Measurements from ENCODE around the gene PCDHGA10. TPM values are rescaled to one million over a fixed set of nuclear protein-coding genes. Genes with fewer than 3 reads are reported as not detected.
"Not testable (repeated sequence)": the region's sequence is repeated elsewhere in the genome, so short reads cannot be mapped to it uniquely, and the experiment has no call there.

Gene PCDHGA10
- total RNA-seq, 1 donor from 2014 or later = 5.1 TPM

DNA sequence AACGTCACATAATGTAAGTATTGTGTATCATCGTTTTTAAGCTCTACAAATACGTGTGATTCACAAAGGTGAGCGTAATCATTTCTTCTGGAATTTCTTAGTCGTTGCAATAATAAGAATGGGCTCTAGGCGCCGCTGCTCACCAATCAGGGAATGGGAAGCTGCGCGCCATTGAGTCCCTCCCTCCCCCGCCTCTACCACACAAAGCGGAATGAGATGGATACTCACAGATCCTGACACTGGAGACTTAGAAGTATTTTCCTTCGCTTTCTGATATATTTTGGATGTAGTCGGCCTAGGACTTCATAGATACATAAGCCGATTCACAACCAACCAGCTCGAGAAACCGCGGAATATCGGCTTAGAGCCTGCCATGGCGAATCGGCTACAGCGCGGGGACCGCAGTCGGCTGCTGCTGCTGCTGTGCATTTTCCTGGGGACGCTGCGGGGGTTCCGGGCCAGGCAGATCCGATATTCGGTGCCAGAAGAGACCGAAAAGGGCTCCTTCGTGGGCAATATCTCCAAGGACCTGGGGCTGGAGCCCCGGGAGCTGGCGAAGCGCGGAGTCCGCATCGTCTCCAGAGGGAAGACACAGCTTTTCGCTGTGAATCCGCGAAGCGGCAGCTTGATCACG lies 8.2 kb downstream of the PCDHGA10 start, which contains the start of gene PCDHGA11:
Gene PCDHGA11, plus strand, starts transcription at position 197 of the 634 bp plus-strand sequence. Its CDS starts 177 bp downstream, at position 374.
- peak; percentile 13 for DNase-seq (ENCODE audit: low read depth)

DNA sequence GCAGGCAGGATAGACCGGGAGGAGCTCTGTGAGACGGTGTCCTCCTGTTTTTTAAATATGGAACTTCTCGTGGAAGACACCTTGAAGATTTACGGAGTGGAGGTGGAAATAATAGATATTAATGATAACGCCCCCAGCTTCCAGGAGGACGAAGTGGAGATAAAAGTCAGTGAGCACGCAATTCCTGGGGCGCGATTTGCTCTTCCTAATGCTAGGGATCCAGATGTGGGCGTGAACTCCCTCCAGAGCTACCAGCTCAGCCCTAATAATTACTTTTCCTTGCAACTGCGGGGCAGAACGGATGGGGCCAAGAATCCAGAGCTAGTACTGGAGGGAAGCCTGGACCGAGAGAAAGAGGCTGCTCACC lies 8.7 kb downstream of the PCDHGA10 start:
- no peak for DNase-seq (ENCODE audit: low read depth)

DNA sequence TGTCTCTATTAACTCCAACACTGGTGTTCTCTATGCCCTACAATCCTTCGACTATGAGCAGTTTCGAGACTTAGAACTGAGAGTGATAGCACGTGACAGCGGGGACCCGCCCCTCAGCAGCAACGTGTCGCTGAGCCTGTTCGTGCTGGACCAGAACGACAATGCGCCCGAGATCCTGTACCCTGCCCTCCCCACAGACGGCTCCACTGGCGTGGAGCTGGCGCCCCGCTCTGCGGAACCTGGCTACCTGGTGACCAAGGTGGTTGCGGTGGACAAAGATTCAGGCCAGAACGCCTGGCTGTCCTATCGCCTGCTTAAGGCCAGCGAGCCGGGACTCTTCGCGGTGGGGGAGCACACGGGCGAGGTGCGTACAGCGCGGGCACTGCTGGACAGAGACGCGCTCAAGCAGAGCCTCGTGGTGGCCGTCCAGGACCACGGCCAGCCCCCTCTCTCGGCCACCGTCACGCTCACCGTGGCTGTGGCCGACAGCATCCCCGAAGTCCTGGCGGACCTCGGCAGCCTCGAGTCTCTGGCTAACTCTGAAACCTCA lies 10.0 kb downstream of the PCDHGA10 start:
- DNase-seq (ENCODE audit: low read depth) = no peak

DNA sequence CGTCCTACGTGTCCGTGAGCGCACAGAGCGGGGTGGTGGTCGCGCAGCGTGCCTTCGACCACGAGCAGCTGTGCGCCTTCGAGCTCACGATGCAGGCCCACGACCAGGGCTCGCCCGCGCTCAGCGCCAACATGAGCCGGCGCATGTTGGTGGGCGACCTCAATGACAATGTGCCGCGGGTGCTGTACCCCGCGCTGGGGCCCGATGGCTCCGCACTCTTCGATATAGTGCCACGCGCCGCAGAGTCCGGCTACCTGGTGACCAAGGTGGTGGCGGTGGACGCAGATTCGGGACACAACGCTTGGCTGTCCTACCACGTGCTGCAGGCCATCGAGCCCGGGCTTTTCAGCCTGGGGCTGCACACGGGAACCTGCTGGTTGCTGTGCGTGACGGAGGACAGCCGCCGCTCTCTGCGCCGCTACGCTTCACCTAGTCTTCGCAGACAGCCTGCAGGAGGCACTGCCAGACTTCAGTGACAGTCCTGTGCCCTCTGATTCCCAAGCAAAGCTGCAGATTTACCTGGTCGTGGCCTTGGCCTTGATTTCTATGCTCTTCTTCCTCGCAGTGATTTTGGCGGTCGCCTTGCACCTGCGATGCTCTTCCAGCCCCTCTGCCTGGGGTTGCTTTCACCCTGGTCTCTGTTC lies 15.1 kb downstream of the PCDHGA10 start:
- DNase-seq (ENCODE audit: low read depth) = no peak

DNA sequence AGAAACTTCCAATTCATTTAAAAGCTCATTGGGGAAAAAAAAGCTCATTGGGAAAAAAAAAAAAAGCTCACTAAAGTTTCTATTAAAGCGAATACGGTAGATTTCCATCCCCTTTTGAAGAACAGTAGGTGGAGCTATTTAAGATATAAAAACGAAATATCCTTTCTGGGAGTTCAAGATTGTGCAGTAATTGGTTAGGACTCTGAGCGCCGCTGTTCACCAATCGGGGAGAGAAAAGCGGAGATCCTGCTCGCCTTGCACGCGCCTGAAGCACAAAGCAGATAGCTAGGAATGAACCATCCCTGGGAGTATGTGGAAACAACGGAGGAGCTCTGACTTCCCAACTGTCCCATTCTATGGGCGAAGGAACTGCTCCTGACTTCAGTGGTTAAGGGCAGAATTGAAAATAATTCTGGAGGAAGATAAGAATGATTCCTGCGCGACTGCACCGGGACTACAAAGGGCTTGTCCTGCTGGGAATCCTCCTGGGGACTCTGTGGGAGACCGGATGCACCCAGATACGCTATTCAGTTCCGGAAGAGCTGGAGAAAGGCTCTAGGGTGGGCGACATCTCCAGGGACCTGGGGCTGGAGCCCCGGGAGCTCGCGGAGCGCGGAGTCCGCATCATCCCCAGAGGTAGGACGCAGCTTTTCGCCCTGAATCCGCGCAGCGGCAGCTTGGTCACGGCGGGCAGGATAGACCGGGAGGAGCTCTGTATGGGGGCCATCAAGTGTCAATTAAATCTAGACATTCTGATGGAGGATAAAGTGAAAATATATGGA lies 17.7 kb downstream of the PCDHGA10 start, which contains the start of gene PCDHGA12:
Gene PCDHGA12, plus strand, starts transcription at position 176 of the 782 bp plus-strand sequence. Its CDS starts 253 bp downstream, at position 429.
- DNase-seq (ENCODE audit: low read depth) = peak; percentile 45

DNA sequence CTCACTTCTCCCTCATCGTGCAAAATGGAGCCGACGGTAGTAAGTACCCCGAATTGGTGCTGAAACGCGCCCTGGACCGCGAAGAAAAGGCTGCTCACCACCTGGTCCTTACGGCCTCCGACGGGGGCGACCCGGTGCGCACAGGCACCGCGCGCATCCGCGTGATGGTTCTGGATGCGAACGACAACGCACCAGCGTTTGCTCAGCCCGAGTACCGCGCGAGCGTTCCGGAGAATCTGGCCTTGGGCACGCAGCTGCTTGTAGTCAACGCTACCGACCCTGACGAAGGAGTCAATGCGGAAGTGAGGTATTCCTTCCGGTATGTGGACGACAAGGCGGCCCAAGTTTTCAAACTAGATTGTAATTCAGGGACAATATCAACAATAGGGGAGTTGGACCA lies 18.5 kb downstream of the PCDHGA10 start:
- no peak for DNase-seq (ENCODE audit: low read depth)

DNA sequence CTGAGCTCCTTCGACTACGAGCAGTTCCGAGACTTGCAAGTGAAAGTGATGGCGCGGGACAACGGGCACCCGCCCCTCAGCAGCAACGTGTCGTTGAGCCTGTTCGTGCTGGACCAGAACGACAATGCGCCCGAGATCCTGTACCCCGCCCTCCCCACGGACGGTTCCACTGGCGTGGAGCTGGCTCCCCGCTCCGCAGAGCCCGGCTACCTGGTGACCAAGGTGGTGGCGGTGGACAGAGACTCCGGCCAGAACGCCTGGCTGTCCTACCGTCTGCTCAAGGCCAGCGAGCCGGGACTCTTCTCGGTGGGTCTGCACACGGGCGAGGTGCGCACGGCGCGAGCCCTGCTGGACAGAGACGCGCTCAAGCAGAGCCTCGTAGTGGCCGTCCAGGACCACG lies 19.5 kb downstream of the PCDHGA10 start:
- DNase-seq (ENCODE audit: low read depth) = not testable (repeated sequence)

DNA sequence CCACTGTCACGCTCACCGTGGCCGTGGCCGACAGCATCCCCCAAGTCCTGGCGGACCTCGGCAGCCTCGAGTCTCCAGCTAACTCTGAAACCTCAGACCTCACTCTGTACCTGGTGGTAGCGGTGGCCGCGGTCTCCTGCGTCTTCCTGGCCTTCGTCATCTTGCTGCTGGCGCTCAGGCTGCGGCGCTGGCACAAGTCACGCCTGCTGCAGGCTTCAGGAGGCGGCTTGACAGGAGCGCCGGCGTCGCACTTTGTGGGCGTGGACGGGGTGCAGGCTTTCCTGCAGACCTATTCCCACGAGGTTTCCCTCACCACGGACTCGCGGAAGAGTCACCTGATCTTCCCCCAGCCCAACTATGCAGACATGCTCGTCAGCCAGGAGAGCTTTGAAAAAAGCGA lies 19.9 kb downstream of the PCDHGA10 start:
- DNase-seq (ENCODE audit: low read depth) = not testable (repeated sequence)

DNA sequence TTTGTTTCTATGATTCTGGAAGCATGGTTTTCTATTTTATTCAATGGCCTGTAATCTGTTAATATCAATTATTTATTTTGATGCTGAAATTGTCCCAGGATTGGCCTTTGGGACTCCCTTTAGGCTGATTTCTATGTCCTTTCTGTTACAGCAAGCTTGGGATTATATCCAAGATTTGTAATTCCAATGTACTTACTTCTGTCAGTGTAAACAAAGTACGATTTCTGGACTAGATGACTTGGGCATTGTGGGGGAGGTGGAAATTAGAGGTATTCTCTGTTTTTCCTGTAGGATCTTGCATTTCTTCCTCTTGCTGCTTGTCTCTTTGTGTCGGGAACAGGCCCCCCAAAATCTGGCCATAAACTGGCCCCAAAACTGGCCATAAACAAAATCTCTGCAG lies 21.2 kb downstream of the PCDHGA10 start:
- DNase-seq (ENCODE audit: low read depth) = no peak

DNA sequence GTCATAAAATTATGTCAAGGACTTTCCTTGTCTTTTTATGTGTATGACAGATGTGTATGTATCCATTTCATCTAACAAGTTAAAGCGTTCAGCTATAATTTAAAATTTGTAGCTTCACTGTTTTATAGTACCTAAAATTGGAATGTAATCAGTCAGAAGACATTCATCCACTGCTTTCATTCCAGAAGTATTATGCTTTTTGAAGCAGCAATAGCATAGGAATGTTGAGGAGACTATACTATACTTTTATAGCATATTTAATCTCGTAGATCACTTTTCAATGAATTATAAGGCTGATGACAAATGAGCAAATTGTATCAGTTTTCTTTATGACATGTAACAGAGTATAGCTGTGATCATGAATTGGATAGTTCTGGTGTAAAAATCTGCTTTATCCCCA lies 24.4 kb downstream of the PCDHGA10 start:
- no peak for DNase-seq (ENCODE audit: low read depth)

DNA sequence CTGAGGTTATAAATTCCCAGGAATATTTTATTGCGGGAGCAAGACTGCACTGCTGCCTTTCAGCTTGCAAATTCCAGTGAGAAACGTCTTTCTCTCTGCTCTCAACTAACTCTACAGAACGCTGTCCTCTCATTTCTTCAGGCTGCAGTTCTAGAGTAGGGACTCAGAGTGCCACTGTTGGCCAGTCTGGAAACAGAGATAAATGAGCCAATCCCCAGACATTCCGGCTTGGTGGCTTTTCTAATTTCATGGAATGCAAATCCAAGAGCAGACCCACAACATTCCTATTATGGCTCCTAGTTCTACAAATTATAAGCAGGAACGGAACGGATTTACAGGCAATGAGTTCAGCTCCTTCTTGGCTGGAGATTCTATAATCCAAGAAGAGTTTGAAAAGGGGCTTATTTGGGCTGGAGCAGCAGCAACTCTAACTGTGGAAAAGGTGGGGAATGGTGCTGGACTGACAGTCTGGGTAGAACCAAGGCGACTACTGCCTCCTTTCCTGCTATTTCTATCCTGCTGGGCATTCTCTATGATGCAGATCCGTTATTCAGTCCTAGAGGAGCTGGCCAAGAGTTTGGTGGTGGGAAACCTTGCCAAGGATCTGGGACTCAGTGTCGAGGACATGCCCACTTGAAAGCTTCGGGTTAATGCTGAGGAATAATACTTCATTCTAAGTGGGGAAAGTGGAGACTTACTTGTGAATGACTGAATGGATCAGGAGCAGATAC lies 26.8 kb downstream of the PCDHGA10 start:
- no peak for DNase-seq (ENCODE audit: low read depth)

DNA sequence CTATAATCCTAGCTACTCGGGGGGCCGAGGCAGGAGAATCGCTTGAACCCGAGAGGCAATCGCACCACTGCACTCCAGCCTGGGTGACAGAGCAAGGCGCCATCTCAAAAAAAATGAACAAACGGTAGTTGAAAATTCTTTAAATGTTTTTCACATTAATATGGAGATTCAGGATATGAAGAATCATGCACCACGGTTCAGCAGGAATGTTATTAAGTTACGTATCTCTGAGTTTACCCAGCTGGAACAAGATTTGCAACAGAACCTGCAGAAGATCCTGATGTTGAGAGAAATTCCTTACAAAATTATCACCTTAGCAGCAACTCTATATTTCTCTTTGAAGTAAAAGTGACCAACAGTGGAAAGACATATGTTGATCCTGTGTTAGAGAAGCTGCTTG lies 27.6 kb downstream of the PCDHGA10 start:
- DNase-seq (ENCODE audit: low read depth) = no peak

DNA sequence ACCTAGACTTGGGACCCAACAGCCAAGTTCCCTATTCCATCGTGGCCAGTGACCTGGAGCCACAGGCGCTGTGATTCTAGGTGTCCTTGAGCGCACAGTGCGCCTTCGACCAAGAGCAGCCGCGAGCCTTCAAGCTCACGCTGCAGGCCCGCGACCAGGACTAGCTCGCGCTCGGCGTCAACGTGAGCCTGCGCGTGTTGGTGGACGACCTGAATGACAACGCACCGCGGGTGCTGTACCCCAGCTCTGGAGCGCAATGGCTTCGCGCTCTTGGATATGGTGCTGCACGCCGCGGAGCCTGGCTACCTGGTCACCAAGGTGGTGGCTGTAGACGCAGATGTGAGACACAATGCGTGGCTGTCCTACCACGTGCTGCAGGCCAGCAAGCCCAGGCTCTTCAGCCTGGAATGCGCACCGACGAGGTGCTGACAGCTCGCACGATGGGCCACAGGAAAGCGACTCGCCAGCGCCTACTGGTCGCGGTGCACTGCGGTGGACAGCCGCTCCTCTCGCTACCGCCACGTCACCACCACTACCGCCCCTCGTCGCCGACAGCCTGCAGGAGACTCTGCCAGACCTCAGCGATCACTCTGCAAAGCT lies 28.9 kb downstream of the PCDHGA10 start:
- DNase-seq (ENCODE audit: low read depth) = no peak

DNA sequence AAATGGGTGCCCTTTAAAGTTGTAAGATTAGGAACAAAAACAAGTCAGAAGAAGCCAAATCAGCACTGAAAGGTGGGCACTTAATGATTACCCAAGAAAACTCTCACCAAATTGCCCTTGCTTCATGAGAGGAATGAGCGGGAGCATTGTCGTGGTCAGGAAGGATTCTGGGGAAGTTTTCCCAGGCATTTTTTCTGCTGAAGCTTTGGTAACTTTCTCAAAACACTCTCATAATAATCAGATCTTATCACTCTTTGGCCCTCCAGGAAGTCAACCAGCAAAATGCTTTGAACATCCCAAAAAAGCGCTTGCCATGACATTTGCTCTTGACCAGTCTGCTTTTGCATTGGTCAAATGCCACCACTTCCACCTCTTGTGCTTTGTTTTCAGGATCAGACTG lies 52.6 kb downstream of the PCDHGA10 start:
- DNase-seq (ENCODE audit: low read depth) = peak; percentile 46

Other genes with a start within 250 kb of the PCDHGA10 start
- under 0.01 and 0.85 TPM in 2 replicates for gene PCDHB7, start 240.3 kb upstream of the PCDHGA10 start, total RNA-seq
- 0.17 and 0.55 TPM in 2 replicates for gene PCDHB8, start 235.2 kb upstream of the PCDHGA10 start, total RNA-seq
- 0.17 and 1.4 TPM in 2 replicates for gene PCDHB16, start 230.6 kb upstream of the PCDHGA10 start, total RNA-seq
- 0.17 and 0.60 TPM in 2 replicates for gene PCDHB9, start 225.8 kb upstream of the PCDHGA10 start, total RNA-seq
- 0.35 and 0.85 TPM in 2 replicates for gene PCDHB10, start 220.6 kb upstream of the PCDHGA10 start, total RNA-seq
- 0.17 and 1.6 TPM in 2 replicates for gene PCDHB11, start 213.4 kb upstream of the PCDHGA10 start, total RNA-seq
- gene PCDHB12, start 204.3 kb upstream of the PCDHGA10 start, total RNA-seq = 1.2 TPM in 1 of 2 replicates, not detected in the other
- 0.17 and 2.9 TPM in 2 replicates for gene PCDHB13, start 199.1 kb upstream of the PCDHGA10 start, total RNA-seq
- gene PCDHB14, start 189.6 kb upstream of the PCDHGA10 start, total RNA-seq = 0.35 and 3.5 TPM in 2 replicates
- under 0.01 and 1.3 TPM in 2 replicates for gene PCDHB15, start 167.6 kb upstream of the PCDHGA10 start, total RNA-seq
- 0.20 and 1.0 TPM in 2 replicates for gene SLC25A2, start 108.9 kb upstream of the PCDHGA10 start, total RNA-seq
- 68.9 and 99.9 TPM in 2 replicates for gene TAF7, start 92.2 kb upstream of the PCDHGA10 start, total RNA-seq
- gene PCDHGA1, start 82.5 kb upstream of the PCDHGA10 start, total RNA-seq = under 0.01 and 0.80 TPM in 2 replicates
- gene PCDHGA2, start 74.2 kb upstream of the PCDHGA10 start, total RNA-seq = 1.2 and 3.1 TPM in 2 replicates
- 0.17 and 1.0 TPM in 2 replicates for gene PCDHGA3, start 69.2 kb upstream of the PCDHGA10 start, total RNA-seq
- 0.35 and 4.0 TPM in 2 replicates for gene PCDHGB1, start 62.9 kb upstream of the PCDHGA10 start, total RNA-seq
- gene PCDHGA4, start 58.0 kb upstream of the PCDHGA10 start, total RNA-seq = 0.87 and 2.1 TPM in 2 replicates
- gene PCDHGB2, start 53.0 kb upstream of the PCDHGA10 start, total RNA-seq = 0.35 and 2.7 TPM in 2 replicates
- gene PCDHGA5, start 48.8 kb upstream of the PCDHGA10 start, total RNA-seq = under 0.01 and 1.3 TPM in 2 replicates
- 0.52 and 2.3 TPM in 2 replicates for gene PCDHGB3, start 42.7 kb upstream of the PCDHGA10 start, total RNA-seq
- gene PCDHGA6, start 39.1 kb upstream of the PCDHGA10 start, total RNA-seq = 0.69 and 2.1 TPM in 2 replicates
- 0.52 and 2.3 TPM in 2 replicates for gene PCDHGA7, start 30.2 kb upstream of the PCDHGA10 start, total RNA-seq
- 4.9 and 12.5 TPM in 2 replicates for gene PCDHGB4, start 25.3 kb upstream of the PCDHGA10 start, total RNA-seq
- 0.69 and 1.6 TPM in 2 replicates for gene PCDHGA8, start 20.4 kb upstream of the PCDHGA10 start, total RNA-seq
- 9.4 and 17.8 TPM in 2 replicates for gene PCDHGB5, start 15.0 kb upstream of the PCDHGA10 start, total RNA-seq
- 0.52 and 3.2 TPM in 2 replicates for gene PCDHGA9, start 10.2 kb upstream of the PCDHGA10 start, total RNA-seq
- gene PCDHGB6, start 5.0 kb upstream of the PCDHGA10 start, total RNA-seq = 1.0 and 2.3 TPM in 2 replicates
- 1.7 and 10.4 TPM in 2 replicates for gene PCDHGB7, start 4.7 kb downstream of the PCDHGA10 start, total RNA-seq
- 1.4 and 3.1 TPM in 2 replicates for gene PCDHGA11, start 8.1 kb downstream of the PCDHGA10 start, total RNA-seq
- gene PCDHGA12, start 17.5 kb downstream of the PCDHGA10 start, total RNA-seq = 0.52 and 1.7 TPM in 2 replicates
- gene PCDHGC3, start 63.0 kb downstream of the PCDHGA10 start, total RNA-seq = 11.8 and 23.6 TPM in 2 replicates
- gene PCDHGC4, start 72.0 kb downstream of the PCDHGA10 start, total RNA-seq = 1.1 TPM in 1 of 2 replicates, not detected in the other
- 0.17 and 0.80 TPM in 2 replicates for gene PCDHGC5, start 76.1 kb downstream of the PCDHGA10 start, total RNA-seq
- gene DIAPH1, start 206.0 kb downstream of the PCDHGA10 start, total RNA-seq = 73.1 and 113 TPM in 2 replicates
- gene HDAC3, start 223.9 kb downstream of the PCDHGA10 start, total RNA-seq = 50.2 and 62.0 TPM in 2 replicates
- gene RELL2, start 224.0 kb downstream of the PCDHGA10 start, total RNA-seq = 5.4 and 6.9 TPM in 2 replicates
- gene FCHSD1, start 238.4 kb downstream of the PCDHGA10 start, total RNA-seq = 28.9 and 34.2 TPM in 2 replicates